Measurements from ENCODE around the gene NBAS.

The NBAS gene

GRCh38 chr2:15180379-15180778 lies 380.8 kb downstream of the NBAS start:
- DNase-seq (ENCODE audit: low read depth, low spot score), result no peak
- in situ Hi-C loops (cut with HindIII; ENCODE audit: low sequenced_read_pairs), result no loop called here
- no peak overlapping the region for H3K4me3 ChIP-seq (ENCODE audit: low read depth, low read length)
- TF ChIP-seq CTCF (IDR thresholded peaks at IDR 0.05; ENCODE audit: low read depth, low read length), result no peak

GRCh38 chr2:15178946-15179345 lies 382.2 kb downstream of the NBAS start:
- no peak for TF ChIP-seq CTCF (IDR thresholded peaks at IDR 0.05; ENCODE audit: low read depth, low read length)
- in situ Hi-C loops (cut with HindIII; ENCODE audit: low sequenced_read_pairs), result no loop called here
- no peak for DNase-seq (ENCODE audit: low read depth, low spot score)
- no peak overlapping the region for H3K4me3 ChIP-seq (ENCODE audit: low read depth, low read length)

- TF ChIP-seq CTCF (IDR thresholded peaks at IDR 0.05; ENCODE audit: low read depth, low read length), result no peak
- in situ Hi-C loops (cut with HindIII; ENCODE audit: low sequenced_read_pairs), result no loop called here
- no peak overlapping the region for H3K4me3 ChIP-seq (ENCODE audit: low read depth, low read length)
- DNase-seq (ENCODE audit: low read depth, low spot score), result peak; percentile 87
Observed at GRCh38 chr2:15177103-15177502, 384.0 kb downstream of the NBAS start.

- DNase-seq (ENCODE audit: low read depth, low spot score), result no peak
- no peak for TF ChIP-seq CTCF (IDR thresholded peaks at IDR 0.05; ENCODE audit: low read depth, low read length)
- no peak overlapping the region for H3K4me3 ChIP-seq (ENCODE audit: low read depth, low read length)
- in situ Hi-C loops (cut with HindIII; ENCODE audit: low sequenced_read_pairs), result no loop called here
Observed at GRCh38 chr2:15176604-15177003, 384.5 kb downstream of the NBAS start.

- in situ Hi-C loops (cut with HindIII; ENCODE audit: low sequenced_read_pairs), result no loop called here
- TF ChIP-seq CTCF (IDR thresholded peaks at IDR 0.05; ENCODE audit: low read depth, low read length), result no peak
- no peak overlapping the region for H3K4me3 ChIP-seq (ENCODE audit: low read depth, low read length)
- DNase-seq (ENCODE audit: low read depth, low spot score), result no peak
Observed at GRCh38 chr2:15174567-15174966, 386.6 kb downstream of the NBAS start.

GRCh38 chr2:15173501-15173900 lies 387.6 kb downstream of the NBAS start:
- no peak for TF ChIP-seq CTCF (IDR thresholded peaks at IDR 0.05; ENCODE audit: low read depth, low read length)
- no peak overlapping the region for H3K4me3 ChIP-seq (ENCODE audit: low read depth, low read length)
- in situ Hi-C loops (cut with HindIII; ENCODE audit: low sequenced_read_pairs), result no loop called here
- no peak for DNase-seq (ENCODE audit: low read depth, low spot score)

- DNase-seq (ENCODE audit: low read depth, low spot score), result no peak
- H3K4me3 ChIP-seq (ENCODE audit: low read depth, low read length), result no peak overlapping the region
- in situ Hi-C loops (cut with HindIII; ENCODE audit: low sequenced_read_pairs), result no loop called here
- TF ChIP-seq CTCF (IDR thresholded peaks at IDR 0.05; ENCODE audit: low read depth, low read length), result no peak
Observed at GRCh38 chr2:15172825-15173224, 388.3 kb downstream of the NBAS start.
